Thoracic aorta (tissue), 2 donors: ENCODE measurements around the gene SLC37A3. TPM values are rescaled to one million over a fixed set of nuclear protein-coding genes. Genes with fewer than 3 reads are reported as not detected.

ENCODE experiments used
- ATAC-seq: fragments of 150-250 bp; one replicate; pipeline ENCODE4 v1.8.0; 2017; ENCODE audit warnings: low read depth; ENCODE audit not compliant: insufficient number of reproducible peaks, low FRiP score
- DNase-seq: peaks from one replicate; pipeline ENCODE4 v3.0.0-alpha.2; 2020; ENCODE audit warnings: low spot score
- H3K27ac ChIP-seq, 2 donors: fragments of 200-600 bp; sonication (generic); 1 replicate in 1 of 2; 2 replicates in 1 of 2; pipeline ENCODE4 v1.5.1; 2016; ENCODE audit warnings: mild to moderate bottlenecking in 2 of 2, moderate library complexity in 2 of 2
- H3K27me3 ChIP-seq: fragments of 200-600 bp; sonication (generic); replicated peaks from 2 replicates; pipeline ENCODE4 v1.6.0; 2016; ENCODE audit warnings: mild to moderate bottlenecking; ENCODE audit not compliant: insufficient read depth
- H3K36me3 ChIP-seq: fragments of 200-600 bp; sonication (generic); one replicate; pipeline ENCODE4 v1.5.1; 2016
- H3K4me1 ChIP-seq, 2 donors: fragments of 200-600 bp; sonication (generic); 1 replicate in 1 of 2; 2 replicates in 1 of 2; pipeline versions ENCODE4 v1.5.1 to v1.6.0; 2016; ENCODE audit warnings: low read depth in 2 of 2, mild to moderate bottlenecking in 1 of 2; ENCODE audit not compliant: control insufficient read depth in 1 of 2
- H3K4me3 ChIP-seq: fragments of 200-600 bp; sonication (generic); 2 replicates; pipeline ENCODE4 v1.5.1; 2016; ENCODE audit warnings: mild to moderate bottlenecking
- H3K9me3 ChIP-seq: fragments of 200-600 bp; sonication (generic); 2 replicates; pipeline ENCODE4 v1.5.1; 2016
- total RNA-seq, 2 donors: library from RNA; depleted of rRNA; stranded (reverse); fragments of >200 nt; gene quantifications; one replicate each; pipeline versions ENCODE4 v1.1.0 to v1.2.3, GENCODE V29; 2016
- TF ChIP-seq, protein P1 (sequence below): fragments of 200-600 bp; sonication (generic); IDR thresholded peaks from one replicate; pipeline ENCODE4 v1.5.1; 2019; ENCODE audit warnings: antibody characterized with exemption

SLC37A3 gene
- total RNA-seq, 2 donors from 2014 or later = 66.5 to 83.2 TPM

GRCh38 chr7:140287988-140288387 lies 110.3 kb downstream of the SLC37A3 start:
- Histone ChIP-seq H3K27me3 (no peaks in the 10 kb centered on the region), H3K36me3 (no peaks in the 10 kb centered on the region), H3K4me3 (no peak overlapping the region), H3K27ac (no peak overlapping the region), H3K9me3 (no peaks in the 10 kb centered on the region), H3K4me1 (no peaks in the 10 kb centered on the region)
- TF ChIP-seq, protein P1, sequence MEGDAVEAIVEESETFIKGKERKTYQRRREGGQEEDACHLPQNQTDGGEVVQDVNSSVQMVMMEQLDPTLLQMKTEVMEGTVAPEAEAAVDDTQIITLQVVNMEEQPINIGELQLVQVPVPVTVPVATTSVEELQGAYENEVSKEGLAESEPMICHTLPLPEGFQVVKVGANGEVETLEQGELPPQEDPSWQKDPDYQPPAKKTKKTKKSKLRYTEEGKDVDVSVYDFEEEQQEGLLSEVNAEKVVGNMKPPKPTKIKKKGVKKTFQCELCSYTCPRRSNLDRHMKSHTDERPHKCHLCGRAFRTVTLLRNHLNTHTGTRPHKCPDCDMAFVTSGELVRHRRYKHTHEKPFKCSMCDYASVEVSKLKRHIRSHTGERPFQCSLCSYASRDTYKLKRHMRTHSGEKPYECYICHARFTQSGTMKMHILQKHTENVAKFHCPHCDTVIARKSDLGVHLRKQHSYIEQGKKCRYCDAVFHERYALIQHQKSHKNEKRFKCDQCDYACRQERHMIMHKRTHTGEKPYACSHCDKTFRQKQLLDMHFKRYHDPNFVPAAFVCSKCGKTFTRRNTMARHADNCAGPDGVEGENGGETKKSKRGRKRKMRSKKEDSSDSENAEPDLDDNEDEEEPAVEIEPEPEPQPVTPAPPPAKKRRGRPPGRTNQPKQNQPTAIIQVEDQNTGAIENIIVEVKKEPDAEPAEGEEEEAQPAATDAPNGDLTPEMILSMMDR = no peak
- ATAC-seq (no peak), DNase-seq (no peak)

- TF ChIP-seq, protein P1 = no peak
- H3K4me1 ChIP-seq = no peaks in the 10 kb centered on the region
- no peak for DNase-seq
- ATAC-seq = no peak
- H3K27me3 ChIP-seq = no peaks in the 10 kb centered on the region
- no peaks in the 10 kb centered on the region for H3K36me3 ChIP-seq
- no peak overlapping the region for H3K4me3 ChIP-seq
- no peak overlapping the region for H3K27ac ChIP-seq
- H3K9me3 ChIP-seq = no peaks in the 10 kb centered on the region
These were observed 112.4 kb downstream of the SLC37A3 start for GRCh38 chr7:140285938-140286337.

GRCh38 chr7:140284062-140284461 lies 114.3 kb downstream of the SLC37A3 start:
- ATAC-seq (no peak), DNase-seq (no peak)
- Histone ChIP-seq H3K27me3 (no peaks in the 10 kb centered on the region), H3K27ac (no peak overlapping the region), H3K4me1 (no peaks in the 10 kb centered on the region), H3K9me3 (no peaks in the 10 kb centered on the region), H3K4me3 (no peak overlapping the region), H3K36me3 (no peaks in the 10 kb centered on the region)
- TF ChIP-seq, protein P1 = no peak

Other genes starting within 250 kb of the SLC37A3 start
- 10 to 100 TPM; 27.9 to 42.7 TPM for gene KDM7A, start 221.5 kb downstream of the SLC37A3 start, total RNA-seq
- gene RAB19, start 5.5 kb upstream of the SLC37A3 start, total RNA-seq = not detected
- 10 to 100 TPM; 39.7 to 62.1 TPM for gene MKRN1, start 81.0 kb upstream of the SLC37A3 start, total RNA-seq
- gene DENND2A, start 242.3 kb upstream of the SLC37A3 start, total RNA-seq = 1 to 10 TPM; 4.9 to 5.1 TPM